ENCODE data around the gene ELAVL3. TPM values are rescaled to one million over a fixed set of nuclear protein-coding genes. Genes with fewer than 3 reads are reported as not detected.

The ELAVL3 gene
- total RNA-seq, 1 donor from 2014 or later: not detected

GRCh38 chr19:11505504-11506100, 24.8 kb upstream of the ELAVL3 start, which contains the start of gene ZNF653:
TSS of gene ZNF653 (minus strand) at chr19:11505839. CDS start at chr19:11505786, 53 bp downstream.
- intact Hi-C loops (cut with micrococcal nuclease): loop anchor here (1.0 to 2.0 kb wide), 10 partner anchors 23 to 635 kb away; partner anchors contain the start of genes CARM1, CCDC159, ECSIT and ELOF1
- POLR2A ChIA-PET: interaction anchor here (0.6 to 2.1 kb wide), 5 partner anchors 23 to 130 kb away, joined by 3 to 8 read pairs (median 4); partner anchors contain the start of genes ECSIT and ELOF1
- CTCF ChIA-PET: interaction anchor here (0.6 kb wide), 1 partner anchor 23 kb away, joined by 3 read pairs; no protein-coding TSS in a partner anchor

DNA sequence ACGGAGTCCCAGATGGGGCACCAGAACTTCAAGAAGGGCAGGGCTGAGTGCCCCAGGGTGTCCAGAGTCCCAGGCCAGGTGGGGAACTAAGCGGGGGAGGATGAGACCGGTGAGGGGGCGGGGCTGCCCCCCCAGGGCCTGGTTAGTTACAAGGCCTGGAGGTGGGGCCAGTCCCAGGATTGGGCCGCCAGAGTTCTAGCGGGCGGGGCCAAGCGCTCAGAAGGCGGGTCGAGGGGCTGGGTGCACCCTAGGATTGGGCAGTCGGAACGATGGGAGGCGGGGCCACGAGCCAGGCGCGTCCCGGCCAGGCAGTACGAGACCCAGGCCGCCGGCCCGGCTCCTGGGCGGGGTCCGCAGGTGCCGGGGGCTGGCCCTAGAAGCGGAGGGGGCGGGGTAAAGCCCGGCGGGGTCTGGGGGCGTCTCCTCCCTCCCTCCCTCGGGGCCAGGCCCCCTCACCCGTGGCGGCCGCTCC, 24.2 kb upstream of the ELAVL3 start:
- peaks cover 10% of the 10 kb centered on the region for H3K36me3 Mint-ChIP-seq (ENCODE audit: low read depth)
- H3K27me3 Mint-ChIP-seq: no peaks in the 10 kb centered on the region
- DNase-seq: peak; percentile 97
- POLR2A ChIA-PET: interaction anchor here (0.8 to 2.1 kb wide), 3 partner anchors 54 to 130 kb away, joined by 3 to 8 read pairs (median 7); partner anchors contain the start of gene ELOF1
- peak overlapping the region; percentile 95 for H3K27ac Mint-ChIP-seq
- H3K4me1 Mint-ChIP-seq: peaks cover 18% of the 10 kb centered on the region
- CTCF ChIA-PET: interaction anchor here (0.6 kb wide), 1 partner anchor 23 kb away, joined by 3 read pairs; no protein-coding TSS in a partner anchor
- TF ChIP-seq, protein P1, sequence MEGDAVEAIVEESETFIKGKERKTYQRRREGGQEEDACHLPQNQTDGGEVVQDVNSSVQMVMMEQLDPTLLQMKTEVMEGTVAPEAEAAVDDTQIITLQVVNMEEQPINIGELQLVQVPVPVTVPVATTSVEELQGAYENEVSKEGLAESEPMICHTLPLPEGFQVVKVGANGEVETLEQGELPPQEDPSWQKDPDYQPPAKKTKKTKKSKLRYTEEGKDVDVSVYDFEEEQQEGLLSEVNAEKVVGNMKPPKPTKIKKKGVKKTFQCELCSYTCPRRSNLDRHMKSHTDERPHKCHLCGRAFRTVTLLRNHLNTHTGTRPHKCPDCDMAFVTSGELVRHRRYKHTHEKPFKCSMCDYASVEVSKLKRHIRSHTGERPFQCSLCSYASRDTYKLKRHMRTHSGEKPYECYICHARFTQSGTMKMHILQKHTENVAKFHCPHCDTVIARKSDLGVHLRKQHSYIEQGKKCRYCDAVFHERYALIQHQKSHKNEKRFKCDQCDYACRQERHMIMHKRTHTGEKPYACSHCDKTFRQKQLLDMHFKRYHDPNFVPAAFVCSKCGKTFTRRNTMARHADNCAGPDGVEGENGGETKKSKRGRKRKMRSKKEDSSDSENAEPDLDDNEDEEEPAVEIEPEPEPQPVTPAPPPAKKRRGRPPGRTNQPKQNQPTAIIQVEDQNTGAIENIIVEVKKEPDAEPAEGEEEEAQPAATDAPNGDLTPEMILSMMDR (IDR thresholded peaks at IDR 0.05): no peak
- peak overlapping the region; percentile 92 for H3K4me3 Mint-ChIP-seq
- intact Hi-C loops (cut with micrococcal nuclease): loop anchor here (1.0 to 2.0 kb wide), 10 partner anchors 23 to 634 kb away; partner anchors contain the start of genes CARM1, CCDC159, ECSIT and ELOF1
- peak; percentile 93 for ATAC-seq (ENCODE audit: low read depth)
- H3K9me3 Mint-ChIP-seq: no peaks in the 10 kb centered on the region

More at GRCh38 chr19:11505504-11506100, 24.8 kb upstream of the ELAVL3 start, which contains the start of gene ZNF653:
- no peaks in the 10 kb centered on the region for H3K27me3 Mint-ChIP-seq
- ATAC-seq (ENCODE audit: low read depth): peak; percentile 49
- H3K4me1 Mint-ChIP-seq: peaks cover 18% of the 10 kb centered on the region
- TF ChIP-seq, protein P1 (IDR thresholded peaks at IDR 0.05): no peak
- H3K9me3 Mint-ChIP-seq: no peaks in the 10 kb centered on the region
- H3K27ac Mint-ChIP-seq: peak within 1 kb of the TSS; percentile 95
- peak within 1 kb of the TSS; percentile 92 for H3K4me3 Mint-ChIP-seq
- DNase-seq: peak; percentile 91
- peaks cover 16% of the 10 kb centered on the region for H3K36me3 Mint-ChIP-seq (ENCODE audit: low read depth)

DNA sequence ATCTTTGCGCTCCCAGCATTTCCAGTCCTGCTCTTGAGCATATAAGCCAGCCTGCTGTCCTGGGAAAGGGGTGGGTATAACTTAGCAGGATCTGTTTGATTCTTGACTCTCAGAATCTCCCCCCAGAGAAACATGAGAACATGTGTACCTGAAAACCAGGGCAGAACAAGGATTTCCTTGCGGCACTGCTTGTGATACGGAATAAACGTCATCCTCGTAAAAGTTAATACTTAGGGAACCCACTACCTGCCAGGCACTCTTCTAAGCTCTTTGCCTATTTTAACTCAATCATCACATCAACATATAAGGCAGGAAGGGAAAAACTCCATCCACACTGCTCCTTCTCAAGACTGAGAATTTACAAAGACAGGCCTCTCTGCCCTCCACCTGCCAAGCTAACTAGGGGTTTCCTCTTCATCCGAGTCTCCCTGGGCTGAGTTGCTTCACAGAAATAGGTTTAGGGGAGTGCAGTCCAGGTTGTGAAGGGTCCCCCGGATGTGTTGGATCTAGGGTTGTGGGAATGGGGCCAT, 23.7 kb upstream of the ELAVL3 start:
- Mint-ChIP-seq H3K4me1 (peaks cover 18% of the 10 kb centered on the region), H3K9me3 (no peaks in the 10 kb centered on the region), H3K27me3 (no peaks in the 10 kb centered on the region), H3K27ac (peak overlapping the region; percentile 83), H3K36me3 (ENCODE audit: low read depth) (peaks cover 13% of the 10 kb centered on the region), H3K4me3 (peak overlapping the region; percentile 92)
- intact Hi-C loops (cut with micrococcal nuclease): loop anchor here (1.0 to 2.0 kb wide), 10 partner anchors 22 to 634 kb away; partner anchors contain the start of genes CARM1, CCDC159, ECSIT and ELOF1
- TF ChIP-seq, protein P1 (IDR thresholded peaks at IDR 0.05): no peak
- POLR2A ChIA-PET: interaction anchor here (1.8 kb wide), 1 partner anchor 129 kb away, joined by 8 read pairs; no protein-coding TSS in a partner anchor
- ATAC-seq (ENCODE audit: low read depth): no peak
- DNase-seq: no peak
- CTCF ChIA-PET: no interaction called here

GRCh38 chr19:11499890-11500420, 19.1 kb upstream of the ELAVL3 start:
- Mint-ChIP-seq H3K27ac (no peak overlapping the region), H3K4me1 (peaks cover 5% of the 10 kb centered on the region), H3K9me3 (no peaks in the 10 kb centered on the region), H3K27me3 (no peaks in the 10 kb centered on the region), H3K36me3 (ENCODE audit: low read depth) (peaks cover 24% of the 10 kb centered on the region), H3K4me3 (no peak overlapping the region)
- ATAC-seq (ENCODE audit: low read depth): no peak
- TF ChIP-seq, protein P1 (IDR thresholded peaks at IDR 0.05): no peak
- intact Hi-C loops (cut with micrococcal nuclease): no loop called here
- CTCF ChIA-PET: no interaction called here
- POLR2A ChIA-PET: no interaction called here
- DNase-seq: no peak

Data from activated B cell treated with CpG ODN at 0.5 μM for 24 hours (primary cell).